ENCODE results near the gene INPP5A.
"Not testable (repeated sequence)": the region's sequence is repeated elsewhere in the genome, so short reads cannot be mapped to it uniquely, and the experiment has no call there.

INPP5A gene

GRCh38 chr10:132752378-132752777, 214.8 kb downstream of the INPP5A start:
- Histone ChIP-seq H3K4me3 (no peak overlapping the region), H3K27ac (no peak overlapping the region)

GRCh38 chr10:132752961-132753360, 215.4 kb downstream of the INPP5A start:
- H3K27ac ChIP-seq = no peak overlapping the region
- no peak overlapping the region for H3K4me3 ChIP-seq

- no peak overlapping the region for H3K4me3 ChIP-seq
- H3K27ac ChIP-seq = no peak overlapping the region
Measured at GRCh38 chr10:132753596-132753995, 216.0 kb downstream of the INPP5A start.

GRCh38 chr10:132754071-132754470, 216.5 kb downstream of the INPP5A start:
- H3K4me3 ChIP-seq = no peak overlapping the region
- H3K27ac ChIP-seq = no peak overlapping the region

GRCh38 chr10:132755166-132755711, 217.7 kb downstream of the INPP5A start:
- Histone ChIP-seq H3K4me3 (no peak overlapping the region), H3K27ac (no peak overlapping the region)

GRCh38 chr10:132756591-132756990, 219.0 kb downstream of the INPP5A start:
- Histone ChIP-seq H3K27ac (no peak overlapping the region), H3K4me3 (no peak overlapping the region)

- Histone ChIP-seq H3K27ac (no peak overlapping the region), H3K4me3 (no peak overlapping the region)
Measured at GRCh38 chr10:132757171-132757570, 219.6 kb downstream of the INPP5A start.

GRCh38 chr10:132758865-132759264, 221.3 kb downstream of the INPP5A start:
- Histone ChIP-seq H3K27ac (no peak overlapping the region), H3K4me3 (no peak overlapping the region)

- H3K4me3 ChIP-seq = no peak overlapping the region
- no peak overlapping the region for H3K27ac ChIP-seq
Measured at GRCh38 chr10:132761395-132762060, 223.9 kb downstream of the INPP5A start.

- H3K4me3 ChIP-seq = no peak overlapping the region
Measured at GRCh38 chr10:132762267-132762666, 224.7 kb downstream of the INPP5A start.

GRCh38 chr10:132763545-132763944, 226.0 kb downstream of the INPP5A start:
- Histone ChIP-seq H3K4me3 (no peak overlapping the region), H3K27ac (no peak overlapping the region)

More at GRCh38 chr10:132762267-132762666, 224.7 kb downstream of the INPP5A start:
- no peak overlapping the region for H3K27ac ChIP-seq

GRCh38 chr10:132764108-132764507, 226.5 kb downstream of the INPP5A start:
- Histone ChIP-seq H3K27ac (no peak overlapping the region), H3K4me3 (no peak overlapping the region)

GRCh38 chr10:132765435-132765834, 227.8 kb downstream of the INPP5A start:
- Histone ChIP-seq H3K4me3 (no peak overlapping the region), H3K27ac (no peak overlapping the region)

GRCh38 chr10:132766291-132766690, 228.7 kb downstream of the INPP5A start:
- Histone ChIP-seq H3K27ac (no peak overlapping the region), H3K4me3 (no peak overlapping the region)

GRCh38 chr10:132768346-132769248, 231.0 kb downstream of the INPP5A start:
- Histone ChIP-seq H3K4me3 (no peak overlapping the region), H3K27ac (no peak overlapping the region)

GRCh38 chr10:132770061-132771021, 232.8 kb downstream of the INPP5A start:
- Histone ChIP-seq H3K27ac (no peak overlapping the region), H3K4me3 (no peak overlapping the region)

GRCh38 chr10:132772816-132773215, 235.2 kb downstream of the INPP5A start:
- not testable (repeated sequence) for H3K4me3 ChIP-seq, H3K27ac ChIP-seq

GRCh38 chr10:132774181-132774901, 236.8 kb downstream of the INPP5A start:
- no peak overlapping the region for H3K27ac ChIP-seq
- no peak overlapping the region for H3K4me3 ChIP-seq

All from skin epidermis (tissue), 12 donors.